Stimulated activated effector memory CD8-positive, alpha-beta T cell treated with anti-CD3 and anti-CD28 coated beads, Interleukin-12 subunit alpha, Interleukin-12 subunit beta, amount 100 ng/mL, for 72 hours (primary cell): Measurements from ENCODE around the gene MEGF11.

Experiments
- ATAC-seq: fragments of 150-1000 bp; cut with Tn5 transposase; 2 replicates; pipeline ENCODE4 v1.10.0; 2021
- DNase-seq, 2 donors: peaks; one replicate each; pipeline ENCODE4 v3.0.0; 2021 to 2022; ENCODE audit warnings: low spot score in 2 of 2
- H3K27ac Mint-ChIP-seq: one replicate; pipeline ENCODE4 v1.8.0; 2022; ENCODE audit warnings: mild to moderate bottlenecking, mixed read lengths
- H3K36me3 Mint-ChIP-seq: one replicate; pipeline ENCODE4 v1.8.0; 2022; ENCODE audit warnings: mild to moderate bottlenecking, mixed read lengths
- H3K4me1 Mint-ChIP-seq: one replicate; pipeline ENCODE4 v1.8.0; 2022; ENCODE audit warnings: mixed read lengths
- H3K4me3 Mint-ChIP-seq: one replicate; pipeline ENCODE4 v1.8.0; 2022; ENCODE audit warnings: mild to moderate bottlenecking, mixed read lengths
- H3K9me3 Mint-ChIP-seq: one replicate; pipeline ENCODE4 v1.8.0; 2022; ENCODE audit warnings: mixed read lengths

MEGF11 gene

DNA sequence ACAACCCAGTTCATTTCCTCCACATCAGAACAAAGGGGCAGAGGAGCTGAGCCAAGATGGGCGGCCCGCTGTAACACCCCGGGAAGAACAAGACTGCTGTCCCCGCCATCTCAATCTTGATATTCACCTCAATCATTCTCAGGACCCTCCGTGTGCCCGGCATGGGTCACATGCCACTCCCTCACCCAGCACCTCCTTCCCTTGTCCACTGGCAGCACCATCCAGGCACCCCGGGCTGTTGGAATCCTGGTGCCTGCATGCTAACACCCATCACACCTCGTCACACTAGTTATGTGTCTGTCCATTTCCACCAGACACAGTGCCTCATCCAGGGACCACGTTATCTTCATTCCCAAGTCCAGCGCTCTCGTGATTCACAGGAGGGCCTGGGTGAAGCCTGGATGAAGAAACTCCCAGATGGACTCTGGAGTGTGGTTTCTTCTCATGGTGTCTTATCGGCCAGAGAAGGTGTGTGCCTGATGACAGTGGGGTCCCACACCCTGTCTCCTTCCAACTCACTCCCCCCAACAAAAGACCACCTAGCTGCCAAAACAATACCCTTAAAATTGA is 16.7 kb downstream of the MEGF11 start:
- Mint-ChIP-seq H3K9me3 (no peaks in the 10 kb centered on the region), H3K36me3 (no peaks in the 10 kb centered on the region), H3K27ac (no peak overlapping the region), H3K4me3 (no peak overlapping the region), H3K4me1 (no peaks in the 10 kb centered on the region)
- DNase-seq (no peak), ATAC-seq (no peak)

DNA sequence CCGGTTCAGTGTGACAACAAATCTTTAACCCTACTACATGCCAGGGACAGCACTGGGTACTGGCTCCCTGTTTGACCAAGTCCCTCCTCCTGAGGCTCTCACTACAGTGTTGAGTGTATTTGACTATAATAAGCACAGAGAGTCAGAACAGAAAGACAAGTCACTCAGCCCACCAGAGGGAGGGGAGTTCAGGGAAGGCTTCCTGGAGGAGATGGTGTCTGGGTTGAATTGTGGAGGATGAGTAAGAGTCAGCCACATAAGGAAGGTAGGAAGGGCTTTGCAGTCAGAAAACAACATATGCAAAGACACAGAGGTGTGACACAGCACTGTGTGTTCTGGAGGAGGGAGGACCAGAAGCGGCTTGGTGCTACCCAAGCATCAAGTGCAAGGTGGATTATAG is 17.7 kb downstream of the MEGF11 start:
- no peak overlapping the region for H3K4me3 Mint-ChIP-seq
- no peaks in the 10 kb centered on the region for H3K4me1 Mint-ChIP-seq
- peak; percentile 40 for ATAC-seq
- no peaks in the 10 kb centered on the region for H3K9me3 Mint-ChIP-seq
- H3K36me3 Mint-ChIP-seq, result no peaks in the 10 kb centered on the region
- H3K27ac Mint-ChIP-seq, result no peak overlapping the region
- no peak for DNase-seq

DNA sequence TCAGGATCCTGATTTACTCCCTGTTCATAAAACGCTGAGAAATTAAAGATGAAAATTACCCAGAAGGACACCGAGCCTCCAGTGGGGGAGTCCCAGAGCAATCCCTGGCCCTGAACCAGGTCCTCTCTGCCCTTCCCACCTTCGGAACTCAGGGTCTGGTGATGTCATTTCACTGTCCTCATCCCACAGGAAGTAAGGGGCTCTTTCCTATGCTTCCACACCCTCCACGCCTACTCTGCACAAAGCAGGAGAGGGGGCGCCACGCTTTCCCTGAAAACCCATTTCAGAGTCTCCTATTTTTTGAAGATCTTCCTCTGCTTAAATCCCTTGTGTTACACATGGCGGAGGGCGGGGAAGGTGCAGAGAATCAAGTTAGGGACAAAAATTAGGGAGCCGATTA is 18.8 kb downstream of the MEGF11 start:
- Mint-ChIP-seq H3K4me1 (no peaks in the 10 kb centered on the region), H3K27ac (no peak overlapping the region), H3K36me3 (no peaks in the 10 kb centered on the region), H3K9me3 (no peaks in the 10 kb centered on the region), H3K4me3 (no peak overlapping the region)
- no peak for ATAC-seq
- no peak for DNase-seq

DNA sequence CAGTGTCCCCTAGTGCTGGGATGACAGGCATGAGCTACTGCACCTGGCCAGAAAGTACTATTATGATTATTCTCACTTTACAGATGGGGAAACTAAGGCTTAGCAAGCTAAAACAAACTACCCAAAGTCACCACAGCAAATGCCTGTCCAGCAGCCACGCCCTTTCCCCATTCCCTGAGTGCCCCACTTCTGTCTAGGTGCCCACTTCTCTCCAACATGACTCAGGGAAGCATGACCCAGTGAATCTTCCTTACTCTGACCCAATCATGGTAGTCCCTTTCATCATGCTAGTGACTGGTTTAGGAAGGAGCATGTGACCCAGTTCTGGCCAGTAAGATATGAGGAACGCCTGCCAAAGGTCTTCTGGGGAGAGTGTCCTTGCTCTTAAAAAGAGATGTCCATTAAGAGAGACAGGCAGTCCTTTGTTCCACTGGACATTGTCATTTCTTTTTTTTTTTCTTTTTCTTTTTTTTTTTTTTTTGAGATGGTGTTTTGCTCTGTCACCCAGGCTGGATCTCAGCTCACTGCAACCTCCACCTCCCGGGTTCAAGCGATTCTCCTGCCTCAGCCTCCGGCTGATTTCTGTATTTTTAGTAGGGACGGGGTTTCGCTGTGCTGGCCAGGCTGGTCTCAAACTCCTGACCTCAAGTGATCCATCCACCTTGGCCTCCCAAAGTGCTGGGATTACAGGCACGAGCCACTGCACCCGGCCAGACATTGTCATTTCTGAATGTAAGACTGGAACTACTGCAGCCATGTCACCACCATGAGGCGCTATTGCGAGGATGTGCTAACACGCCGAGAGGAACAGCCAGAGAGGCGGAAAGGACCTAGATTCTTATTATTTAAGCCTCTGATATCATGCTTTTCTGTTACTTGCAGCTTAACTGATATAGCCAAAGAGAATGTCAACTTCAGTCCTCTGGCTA is 19.8 kb downstream of the MEGF11 start:
- Mint-ChIP-seq H3K4me1 (no peaks in the 10 kb centered on the region), H3K27ac (no peak overlapping the region), H3K9me3 (no peaks in the 10 kb centered on the region), H3K36me3 (no peaks in the 10 kb centered on the region), H3K4me3 (no peak overlapping the region)
- ATAC-seq, result no peak
- no peak for DNase-seq

DNA sequence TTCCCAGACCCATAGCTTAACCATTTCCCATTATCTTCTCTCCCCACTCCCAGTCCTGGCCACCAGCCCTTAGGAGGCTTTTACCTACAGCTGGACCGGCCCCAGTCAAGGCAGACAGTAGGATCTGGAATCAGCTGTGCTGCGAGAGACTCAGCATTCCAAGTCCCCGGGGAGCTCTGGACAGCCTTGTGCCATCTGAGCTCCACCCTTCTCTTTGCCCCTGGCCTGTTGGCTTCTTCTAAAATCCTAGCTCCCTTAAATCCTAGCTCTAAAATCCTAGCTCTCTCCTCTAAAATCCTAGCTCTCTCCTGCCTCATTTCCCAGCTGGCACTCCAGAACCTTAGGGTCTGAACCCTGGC is 21.3 kb downstream of the MEGF11 start:
- Mint-ChIP-seq H3K36me3 (no peaks in the 10 kb centered on the region), H3K4me3 (no peak overlapping the region), H3K4me1 (no peaks in the 10 kb centered on the region), H3K27ac (no peak overlapping the region), H3K9me3 (no peaks in the 10 kb centered on the region)
- DNase-seq (no peak), ATAC-seq (no peak)

DNA sequence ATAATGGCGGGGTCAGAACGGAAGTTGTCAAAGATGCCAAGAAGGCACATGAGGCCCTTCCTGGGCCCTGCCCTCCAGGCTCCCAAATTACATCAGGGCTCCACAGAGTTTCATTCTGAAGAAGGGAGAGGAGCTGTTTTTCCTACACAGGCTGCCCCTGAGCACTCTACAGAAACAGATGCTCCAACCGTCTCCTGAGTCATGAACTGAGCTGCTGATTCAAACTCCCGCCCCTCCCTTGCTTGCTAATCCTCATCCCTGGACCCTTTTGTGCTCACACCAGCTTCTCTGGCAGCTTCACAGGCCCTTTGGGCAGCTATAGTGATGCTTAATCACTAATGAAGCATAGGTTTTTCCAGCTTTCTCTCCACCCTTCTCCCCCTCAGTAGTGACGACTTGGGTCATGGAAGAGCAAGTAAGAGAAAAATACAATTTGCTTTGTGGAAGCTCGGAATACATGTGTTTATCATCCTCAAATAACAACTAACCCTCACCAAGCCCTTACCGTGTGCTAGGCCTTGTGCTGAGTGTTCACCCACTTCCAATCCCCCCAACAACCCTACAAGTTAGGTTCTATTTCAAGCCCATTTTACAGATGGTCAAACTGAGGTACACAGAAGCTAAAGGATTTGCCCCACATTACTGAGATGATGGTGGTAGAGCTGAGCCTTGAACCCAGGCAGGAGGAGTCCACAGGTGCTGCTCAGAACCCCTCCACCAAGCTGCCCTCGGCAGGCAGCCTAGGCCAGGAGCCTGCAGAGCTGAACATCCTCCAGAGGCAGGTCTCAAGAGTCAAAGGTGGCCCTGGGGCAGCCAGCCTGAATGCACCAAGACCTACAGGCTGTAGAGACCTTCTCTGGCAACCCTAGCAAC is 21.9 kb downstream of the MEGF11 start:
- no peak overlapping the region for H3K4me3 Mint-ChIP-seq
- no peak overlapping the region for H3K27ac Mint-ChIP-seq
- H3K4me1 Mint-ChIP-seq, result no peaks in the 10 kb centered on the region
- H3K36me3 Mint-ChIP-seq, result no peaks in the 10 kb centered on the region
- no peaks in the 10 kb centered on the region for H3K9me3 Mint-ChIP-seq
- ATAC-seq, result no peak
- DNase-seq, result no peak

DNA sequence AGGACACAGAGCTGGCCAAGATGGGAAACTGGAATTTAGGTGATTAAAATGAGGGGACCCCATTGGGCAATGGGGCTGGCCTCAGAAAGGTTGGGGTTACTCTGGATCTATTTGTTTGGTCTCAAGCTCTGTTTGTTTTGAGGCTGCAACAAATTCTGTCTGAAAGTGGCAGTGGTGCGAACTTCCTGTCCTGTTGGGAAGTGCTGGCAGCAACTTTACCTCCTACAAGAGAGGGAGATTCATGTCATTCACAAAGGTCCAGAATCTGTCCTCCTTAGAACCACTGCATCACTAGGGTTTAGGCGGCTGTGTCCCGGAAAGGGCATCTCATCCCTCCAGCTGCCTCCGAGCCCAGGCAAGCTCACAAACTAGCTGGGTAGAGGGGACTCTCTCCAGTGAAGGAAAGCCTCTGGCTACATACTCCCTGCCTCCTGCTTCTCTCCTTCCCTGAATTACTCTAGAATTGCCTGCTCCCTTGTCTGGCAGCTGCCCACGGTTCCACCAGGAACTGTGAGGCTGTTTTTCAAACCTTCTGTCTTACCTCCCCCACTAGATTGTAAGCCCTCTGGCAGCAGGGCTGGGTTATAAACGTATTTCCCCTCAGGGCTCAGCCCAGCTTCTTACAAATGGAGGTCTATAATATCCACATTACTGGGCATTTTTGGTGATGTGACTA is 23.6 kb downstream of the MEGF11 start:
- DNase-seq (no peak), ATAC-seq (no peak)
- H3K9me3 Mint-ChIP-seq, result no peaks in the 10 kb centered on the region
- H3K36me3 Mint-ChIP-seq, result no peaks in the 10 kb centered on the region
- no peaks in the 10 kb centered on the region for H3K4me1 Mint-ChIP-seq
- peak overlapping the region; percentile 52 for H3K27ac Mint-ChIP-seq
- no peak overlapping the region for H3K4me3 Mint-ChIP-seq

DNA sequence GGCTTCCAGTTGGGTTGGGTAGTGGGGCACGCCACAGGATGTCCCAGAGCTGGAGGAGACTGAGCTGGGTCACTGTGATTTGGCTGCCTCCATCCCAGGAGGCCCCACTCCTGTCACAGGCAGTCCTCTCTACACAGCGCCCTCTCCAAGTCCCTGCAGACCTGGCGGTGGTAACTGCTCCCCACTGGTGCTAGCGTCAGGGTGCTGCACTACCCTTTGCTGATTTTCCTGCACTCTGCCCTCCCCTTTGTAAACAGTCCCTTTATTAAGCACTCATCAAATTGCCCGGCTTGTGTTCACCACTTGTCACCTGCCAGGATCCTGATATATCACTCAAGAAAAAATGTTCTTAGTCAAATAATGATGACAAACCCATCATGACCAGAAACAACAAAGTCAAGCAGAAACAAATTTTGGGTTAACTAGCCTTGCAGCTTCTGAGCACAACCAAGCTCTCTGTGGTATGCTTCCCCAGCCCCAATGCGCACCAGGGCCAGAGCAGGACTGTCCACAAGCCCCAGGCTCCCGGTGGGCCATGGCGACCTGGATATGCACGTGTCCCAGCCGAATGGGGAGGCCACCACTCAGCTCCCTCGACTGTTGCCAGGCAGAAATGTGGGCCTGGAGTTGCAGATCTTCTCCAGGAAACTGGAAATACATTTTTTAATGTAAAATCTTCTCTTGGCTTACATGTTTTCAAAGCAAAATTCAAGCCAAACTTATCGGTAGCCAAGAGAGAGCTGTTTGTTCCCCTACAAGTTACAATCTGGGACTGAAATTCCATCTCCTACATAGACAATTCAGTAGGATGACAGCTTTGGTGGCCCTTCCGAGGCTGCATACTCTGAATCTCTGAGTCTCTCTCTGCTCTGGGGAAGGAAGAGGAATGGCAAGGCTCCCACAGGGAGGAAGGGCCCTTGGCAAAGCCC is 24.5 kb downstream of the MEGF11 start:
- Mint-ChIP-seq H3K4me3 (no peak overlapping the region), H3K4me1 (no peaks in the 10 kb centered on the region), H3K36me3 (no peaks in the 10 kb centered on the region), H3K27ac (peak overlapping the region; percentile 52), H3K9me3 (no peaks in the 10 kb centered on the region)
- ATAC-seq (no peak), DNase-seq (no peak)

DNA sequence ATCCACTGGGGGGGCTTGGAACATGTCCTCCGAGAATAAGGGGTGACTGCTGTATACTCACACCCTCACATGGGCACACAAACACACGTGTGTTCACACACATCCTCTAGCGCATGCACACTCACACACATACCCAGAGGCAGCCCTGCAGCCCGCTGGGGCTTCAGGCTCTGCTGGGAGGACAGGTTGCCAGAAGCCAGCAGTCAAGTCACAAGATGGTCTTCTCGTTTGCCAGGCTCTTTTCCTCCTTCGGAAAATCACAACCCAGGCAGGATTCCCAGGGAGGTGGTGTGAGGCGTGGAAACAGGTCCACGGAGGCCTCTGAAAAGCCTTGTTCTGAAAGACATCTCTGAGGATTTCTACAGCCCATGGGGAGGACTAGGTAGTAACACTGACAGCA is 26.8 kb downstream of the MEGF11 start:
- Mint-ChIP-seq H3K27ac (no peak overlapping the region), H3K36me3 (no peaks in the 10 kb centered on the region), H3K4me3 (no peak overlapping the region), H3K4me1 (no peaks in the 10 kb centered on the region), H3K9me3 (no peaks in the 10 kb centered on the region)
- DNase-seq (no peak), ATAC-seq (no peak)

DNA sequence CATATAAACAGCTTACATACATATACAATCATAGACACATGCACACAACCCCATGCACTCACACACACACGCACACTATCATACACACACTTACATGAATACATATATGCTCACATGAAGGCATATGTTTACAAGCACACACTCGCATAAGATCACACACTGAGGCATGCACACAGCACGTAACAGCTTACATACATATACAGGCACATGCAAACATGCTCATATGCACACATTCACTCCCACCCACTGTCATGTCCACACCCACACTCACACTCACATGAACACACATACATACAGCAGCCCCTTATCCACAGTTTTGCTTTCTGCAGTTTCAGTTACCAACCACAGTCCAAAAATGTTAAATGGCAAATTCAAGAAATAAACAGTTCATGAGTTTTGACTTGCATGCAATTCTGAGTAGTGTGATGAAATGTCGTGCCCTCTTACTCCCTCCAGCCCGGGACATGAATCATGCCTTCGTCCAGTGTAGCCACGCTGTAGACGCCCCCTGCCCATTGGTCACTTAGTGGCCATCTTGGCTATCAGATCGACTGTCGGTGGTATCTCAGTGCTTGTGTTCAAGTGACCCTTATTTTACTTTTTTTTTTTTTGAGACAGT is 27.8 kb downstream of the MEGF11 start:
- Mint-ChIP-seq H3K36me3 (no peaks in the 10 kb centered on the region), H3K9me3 (no peaks in the 10 kb centered on the region), H3K27ac (no peak overlapping the region), H3K4me1 (no peaks in the 10 kb centered on the region), H3K4me3 (no peak overlapping the region)
- ATAC-seq (no peak), DNase-seq (no peak)

DNA sequence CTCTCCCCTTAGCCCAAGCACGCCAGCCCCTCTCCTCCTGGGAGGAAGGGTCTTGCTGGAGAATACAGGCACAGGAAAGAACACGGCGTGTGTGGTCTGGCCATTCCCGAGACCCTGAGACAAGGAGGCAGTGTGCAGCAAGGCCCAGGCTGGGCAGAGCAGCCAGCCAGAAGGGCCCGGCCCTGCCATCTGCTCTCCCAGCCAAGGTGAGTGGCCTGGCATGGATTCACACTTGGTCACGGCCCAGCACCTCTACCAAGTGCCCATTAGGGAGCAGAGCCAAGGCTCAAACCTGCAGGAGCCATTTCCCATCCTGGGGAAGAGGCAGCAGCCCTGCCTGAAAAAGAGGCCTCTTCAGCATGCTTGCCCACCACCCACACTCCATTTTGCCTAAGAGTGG is 28.6 kb downstream of the MEGF11 start:
- Mint-ChIP-seq H3K36me3 (no peaks in the 10 kb centered on the region), H3K4me3 (no peak overlapping the region), H3K27ac (no peak overlapping the region), H3K9me3 (no peaks in the 10 kb centered on the region), H3K4me1 (no peaks in the 10 kb centered on the region)
- DNase-seq (no peak), ATAC-seq (no peak)

DNA sequence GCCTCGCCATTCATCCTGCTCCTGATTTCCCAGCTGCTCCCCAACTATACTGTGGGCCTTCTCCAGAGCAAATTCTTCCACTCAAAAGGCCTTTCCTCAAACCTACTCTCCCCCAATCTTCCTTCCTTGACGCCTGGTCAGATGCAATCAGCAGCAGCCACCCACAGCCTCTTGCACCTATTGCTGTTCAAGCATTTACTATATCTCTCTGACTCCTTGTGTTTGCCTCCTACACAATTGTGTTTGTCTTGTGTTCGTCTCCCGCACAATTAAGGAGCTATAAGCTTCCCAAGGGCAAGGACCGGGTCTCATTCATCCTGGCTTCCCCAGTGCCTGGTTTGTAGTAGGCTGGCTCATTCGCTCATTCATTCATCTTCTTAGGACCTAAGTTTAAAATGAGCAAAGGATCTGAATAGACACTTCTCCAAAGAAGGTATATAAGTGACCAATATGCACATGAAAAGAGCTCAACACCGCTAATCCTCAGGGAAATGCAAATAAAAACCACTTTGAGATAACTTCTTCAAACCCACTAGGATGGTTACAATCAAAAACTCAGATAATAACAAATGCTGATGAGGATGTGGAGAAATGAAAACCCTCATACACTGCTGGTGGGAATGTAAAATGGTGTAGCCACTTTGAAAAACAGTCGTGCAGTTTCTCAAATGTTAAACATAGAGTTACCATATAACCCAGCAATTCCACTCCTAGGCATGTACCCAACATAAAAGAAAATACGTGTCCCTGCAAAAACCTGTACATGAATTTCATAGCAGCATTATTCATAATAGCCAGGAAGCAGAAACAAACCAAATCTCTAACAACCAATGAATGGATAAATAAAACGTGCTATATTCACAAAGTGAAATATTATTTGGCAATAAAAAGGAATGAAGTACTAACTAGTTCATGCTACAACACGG is 31.0 kb downstream of the MEGF11 start:
- DNase-seq, result no peak
- Mint-ChIP-seq H3K9me3 (no peaks in the 10 kb centered on the region), H3K4me1 (no peaks in the 10 kb centered on the region), H3K4me3 (no peak overlapping the region), H3K36me3 (no peaks in the 10 kb centered on the region), H3K27ac (no peak overlapping the region)
- no peak for ATAC-seq

DNA sequence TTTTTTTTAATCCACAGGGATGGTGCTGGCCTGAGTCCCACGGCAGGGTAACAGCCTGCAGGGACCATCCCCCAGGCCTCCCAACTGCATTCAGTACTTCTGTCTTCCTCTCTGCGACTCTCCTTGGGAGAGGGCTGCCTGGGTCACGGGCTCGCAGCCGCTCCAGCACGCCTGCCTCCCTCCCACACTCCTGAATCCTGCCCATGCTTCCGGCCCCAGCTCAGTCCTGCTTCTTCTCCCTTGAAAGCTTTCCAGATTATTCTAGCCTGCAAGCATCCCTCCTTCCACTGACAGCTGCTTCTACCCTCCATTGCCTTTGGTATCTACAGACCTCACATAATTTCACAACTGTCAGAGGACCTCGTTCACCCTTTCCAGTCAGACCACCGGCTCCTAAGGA is 32.4 kb downstream of the MEGF11 start:
- no peaks in the 10 kb centered on the region for H3K36me3 Mint-ChIP-seq
- H3K4me1 Mint-ChIP-seq, result no peaks in the 10 kb centered on the region
- DNase-seq (no peak), ATAC-seq (no peak)
- H3K4me3 Mint-ChIP-seq, result no peak overlapping the region
- H3K27ac Mint-ChIP-seq, result no peak overlapping the region
- H3K9me3 Mint-ChIP-seq, result no peaks in the 10 kb centered on the region
